ENCODE results near the gene FBXL5.

The FBXL5 gene

GRCh38 chr4:15557786-15558550 is 97.2 kb downstream of the FBXL5 start:
- no peak for DNase-seq

GRCh38 chr4:15556511-15557092 is 98.6 kb downstream of the FBXL5 start:
- DNase-seq, result no peak

All from NCI-H526 (cell line).